Measurements from ENCODE around the gene ZNF511.

The ZNF511 gene

GRCh38 chr10:133355991-133356390 is 47.3 kb downstream of the ZNF511 start:
- DNase-seq = no peak

GRCh38 chr10:133356549-133357284 is 48.0 kb downstream of the ZNF511 start:
- DNase-seq = no peak

GRCh38 chr10:133357285-133358161 is 48.8 kb downstream of the ZNF511 start, which contains the start of gene FUOM:
Gene FUOM (minus strand): TSS chr10:133358019. CDS start chr10:133358007, 12 bp downstream.
- peak; percentile 71 for DNase-seq

- no peak for DNase-seq
Observed at GRCh38 chr10:133358162-133358924, 49.6 kb downstream of the ZNF511 start.

GRCh38 chr10:133358925-133359310 is 50.2 kb downstream of the ZNF511 start:
- no peak for DNase-seq

GRCh38 chr10:133359554-133359971 is 50.8 kb downstream of the ZNF511 start:
- DNase-seq = peak; percentile 61

GRCh38 chr10:133359972-133360610 is 51.4 kb downstream of the ZNF511 start:
- no peak for DNase-seq

- no peak for DNase-seq
Observed at GRCh38 chr10:133361227-133361626, 52.5 kb downstream of the ZNF511 start.

GRCh38 chr10:133361773-133362441 is 53.2 kb downstream of the ZNF511 start:
- no peak for DNase-seq

All from CD4-positive, alpha-beta T cell treated with Interleukin-17A for 4 hours (primary cell).